Mesenchymal stem cell (in vitro differentiated cells and primary cell): ENCODE results near the gene ZNF584.

Experiments
- DNase-seq: peaks from one replicate; pipeline ENCODE4 v3.0.0-alpha.2; 2013
- H2AFZ ChIP-seq: one replicate; pipeline ENCODE4 v1.6.1; 2013; ENCODE audit warnings: low read depth, mild to moderate bottlenecking, control low read depth, inconsistent platforms, low read length, moderate library complexity
- H2AK5ac ChIP-seq: 2 replicates; pipeline ENCODE4 v1.6.1; 2013; ENCODE audit warnings: low read length, moderate library complexity, mild to moderate bottlenecking, inconsistent platforms; ENCODE audit not compliant: severe bottlenecking
- H2BK120ac ChIP-seq: one replicate; pipeline ENCODE4 v1.6.1; 2013; ENCODE audit warnings: low read depth, mild to moderate bottlenecking, inconsistent platforms, low read length, moderate library complexity
- H2BK12ac ChIP-seq, 2 experiments: one replicate each; pipeline ENCODE4 v1.6.1; 2013; ENCODE audit warnings: inconsistent platforms in 2 of 2, low read length in 2 of 2, mild to moderate bottlenecking in 2 of 2, moderate library complexity in 2 of 2, control low read depth in 1 of 2
- H2BK15ac ChIP-seq: one replicate; pipeline ENCODE4 v1.6.1; 2013; ENCODE audit warnings: mild to moderate bottlenecking, low read depth, inconsistent platforms; ENCODE audit not compliant: poor library complexity, severe bottlenecking
- H2BK5ac ChIP-seq: 2 replicates; pipeline ENCODE4 v1.6.1; 2013; ENCODE audit warnings: low read depth, mild to moderate bottlenecking, low read length, control low read depth, inconsistent platforms; ENCODE audit not compliant: poor library complexity, severe bottlenecking
- H3K14ac ChIP-seq, 2 experiments: one replicate each; pipeline ENCODE4 v1.6.1; 2013; ENCODE audit warnings: inconsistent platforms in 2 of 2, low read length in 2 of 2, control low read depth in 1 of 2, mild to moderate bottlenecking in 1 of 2, moderate library complexity in 1 of 2
- H3K18ac ChIP-seq, 2 experiments: one replicate each; pipeline ENCODE4 v1.6.1; 2013; ENCODE audit warnings: inconsistent platforms in 2 of 2, low read length in 2 of 2, control low read depth in 1 of 2, low read depth in 1 of 2, mild to moderate bottlenecking in 1 of 2
- H3K23ac ChIP-seq, 2 experiments: one replicate each; pipeline ENCODE4 v1.6.1; 2013; ENCODE audit warnings: inconsistent platforms in 2 of 2, low read length in 2 of 2, mild to moderate bottlenecking in 2 of 2, moderate library complexity in 2 of 2, control low read depth in 1 of 2
- H3K27ac ChIP-seq: 2 replicates; pipeline ENCODE4 v1.5.1; 2013; ENCODE audit warnings: mild to moderate bottlenecking, moderate library complexity, low read length, control low read depth, inconsistent platforms; ENCODE audit not compliant: poor library complexity, severe bottlenecking
- H3K27me3 ChIP-seq, 2 experiments: 2 replicates each; pipeline versions ENCODE4 v1.6.1 to v1.7.0; 2013; ENCODE audit warnings: low read length in 2 of 2, mild to moderate bottlenecking in 2 of 2, moderate library complexity in 2 of 2, control low read depth in 1 of 2, inconsistent platforms in 1 of 2; ENCODE audit not compliant: control insufficient read depth in 1 of 2, insufficient read depth in 1 of 2
- H3K36me3 ChIP-seq, 2 experiments: 2 replicates each; pipeline versions ENCODE4 v1.6.1 to v1.7.0; 2013; ENCODE audit warnings: low read length in 2 of 2, control low read depth in 1 of 2, inconsistent platforms in 1 of 2, low read depth in 1 of 2, mild to moderate bottlenecking in 1 of 2; ENCODE audit not compliant: insufficient read depth in 2 of 2, control insufficient read depth in 1 of 2
- H3K4ac ChIP-seq, 2 experiments: one replicate each; pipeline ENCODE4 v1.6.1; 2013; ENCODE audit warnings: inconsistent platforms in 2 of 2, low read length in 2 of 2, mild to moderate bottlenecking in 2 of 2, moderate library complexity in 2 of 2, control low read depth in 1 of 2, low read depth in 1 of 2
- H3K4me1 ChIP-seq: 2 replicates; pipeline ENCODE4 v1.6.1; 2013; ENCODE audit warnings: low read depth, low read length, control low read depth; ENCODE audit not compliant: control insufficient read depth, insufficient read depth
- H3K4me2 ChIP-seq: 2 replicates; pipeline ENCODE4 v1.6.1; 2013; ENCODE audit warnings: low read length, mild to moderate bottlenecking, inconsistent platforms; ENCODE audit not compliant: poor library complexity, severe bottlenecking
- H3K4me3 ChIP-seq, 2 experiments: 2 replicates each; pipeline versions ENCODE4 v1.5.1 to v1.7.0; 2013; ENCODE audit warnings: low read length in 2 of 2, mild to moderate bottlenecking in 2 of 2, control low read depth in 1 of 2, low read depth in 1 of 2; ENCODE audit not compliant: insufficient read depth in 1 of 2
- H3K79me1 ChIP-seq: replicated peaks from 2 replicates; pipeline ENCODE4 v1.6.1; 2013; ENCODE audit warnings: mild to moderate bottlenecking, control low read depth, low read length, inconsistent platforms; ENCODE audit not compliant: poor library complexity, severe bottlenecking
- H3K9ac ChIP-seq: 2 replicates; pipeline ENCODE4 v1.7.0; 2013; ENCODE audit warnings: mild to moderate bottlenecking, low read length, moderate library complexity
- H3K9me3 ChIP-seq: 2 replicates; pipeline ENCODE4 v1.7.0; 2013; ENCODE audit warnings: mild to moderate bottlenecking, low read length; ENCODE audit not compliant: control insufficient read depth
- H4K8ac ChIP-seq: one replicate; pipeline ENCODE4 v1.6.1; 2013; ENCODE audit warnings: inconsistent platforms, mild to moderate bottlenecking, low read length, moderate library complexity
- H4K91ac ChIP-seq: one replicate; pipeline ENCODE4 v1.6.1; 2013; ENCODE audit warnings: mild to moderate bottlenecking, low read length, inconsistent platforms
- WGBS: methylation state at CpG from one replicate; pipeline ENCODE4 v1.1.7; 2013; ENCODE audit warnings: mixed read lengths; 5-methylcytosine and 5-hydroxymethylcytosine counted together

Gene ZNF584

DNA sequence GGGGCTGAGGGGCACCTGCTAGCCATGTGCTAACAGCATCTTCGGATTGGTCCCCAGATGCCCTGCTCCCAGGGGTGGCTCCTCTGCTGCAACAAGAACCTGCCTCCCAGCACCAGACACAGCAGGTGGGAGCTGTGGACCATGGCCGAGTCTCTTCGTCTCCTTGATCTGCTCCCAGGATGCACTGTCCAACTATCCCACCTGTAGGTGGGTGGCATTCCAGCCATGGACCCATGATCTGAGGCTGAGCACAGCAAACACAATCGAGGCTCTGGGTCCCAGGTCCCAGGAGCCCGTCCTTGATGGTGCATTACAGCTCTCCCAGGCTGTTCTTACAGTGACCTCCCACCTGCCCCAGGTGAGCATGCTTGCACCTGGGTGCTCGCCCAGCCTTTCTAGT, 29.2 kb upstream of the ZNF584 start:
- H3K9me3 ChIP-seq = no peaks in the 10 kb centered on the region
- WGBS = 93% methylated on average over 6 of the region's 6 CpGs
- H3K27me3 ChIP-seq = no peaks in the 10 kb centered on the region
- no peak overlapping the region for H2BK120ac ChIP-seq
- H2BK12ac ChIP-seq = no peak overlapping the region
- H3K9ac ChIP-seq = no peak overlapping the region
- no peak overlapping the region for H2AFZ ChIP-seq
- no peak overlapping the region for H3K4me2 ChIP-seq
- DNase-seq = no peak
- H2BK15ac ChIP-seq = no peak overlapping the region
- H2AK5ac ChIP-seq = no peak overlapping the region
- peak overlapping the region in 1 of 2 experiments; percentile 86 for H3K4me3 ChIP-seq
- H3K4ac ChIP-seq = no peak overlapping the region
- no peak overlapping the region for H2BK5ac ChIP-seq
- H3K23ac ChIP-seq = no peak overlapping the region
- peaks cover 36% of the 10 kb centered on the region for H3K79me1 ChIP-seq
- H3K4me1 ChIP-seq = peaks cover 26% of the 10 kb centered on the region
- H3K14ac ChIP-seq = no peak overlapping the region
- H3K27ac ChIP-seq = no peak overlapping the region
- H3K18ac ChIP-seq = no peak overlapping the region
- H4K91ac ChIP-seq = no peak overlapping the region
- H4K8ac ChIP-seq = peak overlapping the region; percentile 79
- H3K36me3 ChIP-seq = peaks cover 0 to 10% of the 10 kb centered on the region in 2 experiments

DNA sequence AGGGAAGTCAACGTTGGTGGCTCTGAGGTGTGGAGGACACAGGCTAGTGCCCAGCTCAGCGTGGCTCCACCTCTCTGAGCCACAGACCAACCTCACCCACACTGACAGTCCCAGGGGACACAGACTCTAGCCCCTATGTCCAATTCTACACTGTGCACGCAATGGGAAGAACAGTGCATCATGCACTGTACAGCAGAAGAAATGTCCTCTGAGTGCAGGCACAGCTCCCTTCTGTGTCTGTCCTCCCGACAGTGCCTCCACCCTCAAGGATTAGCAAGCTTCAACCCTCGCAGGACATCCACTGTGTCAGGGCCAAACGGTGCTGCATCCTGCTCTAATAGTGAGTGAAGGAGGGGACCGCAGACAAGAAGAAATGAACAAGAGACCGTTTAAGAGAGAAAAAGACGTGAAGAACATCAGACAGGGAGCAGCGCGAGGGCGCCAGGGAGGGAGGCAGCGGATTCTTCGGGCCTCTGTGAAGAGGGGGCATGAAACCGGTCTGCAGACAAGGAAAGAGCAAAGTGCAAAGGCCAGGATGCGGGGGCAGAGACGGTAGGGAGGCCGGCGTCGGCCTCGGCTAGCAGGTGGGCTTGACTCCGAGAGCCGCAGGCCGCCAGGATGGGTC, 28.3 kb upstream of the ZNF584 start:
- Histone ChIP-seq H2AFZ (peak overlapping the region; percentile 86), H3K79me1 (peaks cover 37% of the 10 kb centered on the region), H3K18ac (peak overlapping the region; percentile 60 to 75), H3K27ac (peak overlapping the region; percentile 64), H2BK120ac (no peak overlapping the region), H2AK5ac (no peak overlapping the region), H3K23ac (no peak overlapping the region), H3K27me3 (no peaks in the 10 kb centered on the region), H4K91ac (peak overlapping the region; percentile 0), H2BK5ac (no peak overlapping the region), H3K9ac (peak overlapping the region; percentile 95), H3K14ac (no peak overlapping the region), H3K4me2 (peak overlapping the region; percentile 45), H3K4me3 (peak overlapping the region; percentile 77 to 86), H2BK15ac (peak overlapping the region; percentile 38), H4K8ac (peak overlapping the region; percentile 82), H3K4me1 (peaks cover 33% of the 10 kb centered on the region), H2BK12ac (no peak overlapping the region), H3K9me3 (no peaks in the 10 kb centered on the region), H3K36me3 (peaks cover 0 to 10% of the 10 kb centered on the region in 2 experiments), H3K4ac (peak overlapping the region; percentile 0 to 68)
- WGBS = 13% methylated on average over 24 of the region's 24 CpGs
- no peak for DNase-seq

- H3K27me3 ChIP-seq = no peaks in the 10 kb centered on the region
Observed at GRCh38 chr19:58380662-58381459, 27.6 kb upstream of the ZNF584 start, which contains the start of gene ZNF837. Gene ZNF837 (minus strand): TSS chr19:58381030. CDS start chr19:58369332, 11,698 bp downstream.

More at GRCh38 chr19:58380662-58381459, 27.6 kb upstream of the ZNF584 start, which contains the start of gene ZNF837:
- DNase-seq = peak; percentile 100
- Histone ChIP-seq H4K8ac (peak within 1 kb of the TSS; percentile 95), H2BK5ac (peak within 1 kb of the TSS; percentile 51), H3K9ac (peak within 1 kb of the TSS; percentile 95), H3K14ac (no peak within 1 kb of the TSS), H3K4ac (peak within 1 kb of the TSS; percentile 0 to 68), H3K9me3 (no peaks in the 10 kb centered on the region), H2BK12ac (no peak within 1 kb of the TSS), H2AFZ (peak within 1 kb of the TSS; percentile 86), H2BK120ac (no peak within 1 kb of the TSS), H3K36me3 (peaks cover 0 to 10% of the 10 kb centered on the region in 2 experiments), H3K4me3 (peak within 1 kb of the TSS; percentile 77 to 86), H3K23ac (no peak within 1 kb of the TSS), H3K4me2 (peak within 1 kb of the TSS; percentile 72), H4K91ac (peak within 1 kb of the TSS; percentile 92), H3K27ac (peak within 1 kb of the TSS; percentile 64), H3K18ac (peak within 1 kb of the TSS; percentile 72 to 88), H2BK15ac (peak within 1 kb of the TSS; percentile 38), H2AK5ac (no peak within 1 kb of the TSS), H3K4me1 (peaks cover 40% of the 10 kb centered on the region), H3K79me1 (peaks cover 44% of the 10 kb centered on the region)
- under 1% methylated on average over 67 of the region's 83 CpGs for whole genome bisulfite sequencing
